Measurements from ENCODE around the gene KLHL14.

Gene KLHL14

GRCh38 chr18:32629981-32630700 is 142.7 kb downstream of the KLHL14 start:
- no peak for DNase-seq (ENCODE audit: low spot score in 2 of 2)
- Histone ChIP-seq H3K4me1 (no peaks in the 10 kb centered on the region), H3K9me3 (no peaks in the 10 kb centered on the region), H3K36me3 (replicated peaks) (no peaks in the 10 kb centered on the region), H3K4me3 (no peak overlapping the region), H3K27me3 (ENCODE audit: low read depth) (no peaks in the 10 kb centered on the region)
- in situ Hi-C loops (cut with MboI; ENCODE audit: low sequenced_read_pairs) = no loop called here

DNA sequence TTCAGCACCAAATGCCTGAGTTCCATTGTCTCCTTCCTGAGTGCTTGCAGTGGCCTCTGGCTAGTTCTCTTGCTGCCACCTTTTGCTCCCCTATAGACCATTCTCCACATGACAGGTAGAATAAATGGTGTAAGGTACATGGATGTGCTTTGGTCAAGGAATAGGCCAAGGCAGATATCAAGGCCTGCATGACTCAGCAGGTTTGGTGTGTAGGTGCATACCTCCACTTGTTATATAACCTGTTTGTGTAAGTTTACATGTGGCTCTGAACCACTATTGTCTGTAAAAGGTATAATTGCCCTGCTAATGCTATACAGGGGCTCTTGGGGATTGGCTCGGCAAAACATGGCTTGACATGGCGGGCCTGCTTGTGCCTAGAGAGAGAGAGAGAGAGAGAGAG is 143.5 kb downstream of the KLHL14 start:
- in situ Hi-C loops (cut with MboI; ENCODE audit: low sequenced_read_pairs) = no loop called here
- H3K36me3 ChIP-seq (replicated peaks) = no peaks in the 10 kb centered on the region
- H3K4me3 ChIP-seq = no peak overlapping the region
- H3K4me1 ChIP-seq = no peaks in the 10 kb centered on the region
- DNase-seq (ENCODE audit: low spot score in 2 of 2) = no peak
- no peaks in the 10 kb centered on the region for H3K27me3 ChIP-seq (ENCODE audit: low read depth)
- no peaks in the 10 kb centered on the region for H3K9me3 ChIP-seq

DNA sequence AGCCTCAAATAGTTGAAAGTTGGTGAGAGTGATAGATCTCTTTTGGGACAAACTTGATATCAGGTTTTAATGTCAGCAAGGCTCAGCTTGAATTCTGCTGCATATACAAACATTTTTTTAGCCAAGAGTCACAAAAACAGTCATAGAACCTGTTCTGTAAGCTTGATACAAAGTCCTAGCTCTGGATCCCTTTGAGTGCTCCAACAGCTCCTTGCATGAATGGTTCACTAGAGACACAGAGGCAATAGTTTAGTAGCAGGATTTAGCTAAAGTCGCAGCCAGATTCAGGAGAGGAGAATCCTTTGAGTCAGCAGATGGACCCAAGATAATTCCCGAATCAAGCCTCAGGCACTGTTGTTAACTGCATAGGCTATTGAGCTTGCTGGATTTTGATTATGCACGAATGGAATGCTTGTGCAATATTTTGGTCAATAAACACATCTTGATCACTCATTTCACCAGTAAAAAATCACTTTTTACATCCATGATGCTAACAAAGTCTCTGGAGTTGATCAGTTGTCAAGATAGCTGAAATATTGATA is 148.6 kb downstream of the KLHL14 start:
- no peaks in the 10 kb centered on the region for H3K36me3 ChIP-seq (replicated peaks)
- DNase-seq (ENCODE audit: low spot score in 2 of 2) = no peak
- no peak overlapping the region for H3K4me3 ChIP-seq
- H3K9me3 ChIP-seq = no peaks in the 10 kb centered on the region
- 0 out of 2 replicates have a peak, but pooled peaks cover 4% of the 10 kb centered on the region for H3K27me3 ChIP-seq (ENCODE audit: low read depth)
- no peaks in the 10 kb centered on the region for H3K4me1 ChIP-seq
- in situ Hi-C loops (cut with MboI; ENCODE audit: low sequenced_read_pairs) = no loop called here

DNA sequence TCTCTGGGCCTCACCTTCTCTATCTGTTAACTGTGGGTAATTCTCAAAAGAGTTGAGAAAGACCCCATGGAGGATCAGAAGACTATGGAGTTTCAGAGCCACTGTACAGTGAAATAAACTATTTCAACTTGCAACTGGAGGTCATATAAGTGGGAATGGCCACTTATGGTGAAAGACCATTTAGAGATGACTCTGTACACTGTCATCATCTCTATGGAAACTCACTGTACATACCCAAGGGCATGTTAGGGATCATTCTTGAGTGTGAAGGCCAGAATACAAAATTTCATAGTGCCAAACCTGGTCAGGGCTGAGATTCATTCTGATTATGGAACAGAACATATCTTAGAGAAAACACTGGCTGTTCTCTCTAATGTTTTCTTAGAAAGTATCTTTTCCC is 149.3 kb downstream of the KLHL14 start:
- H3K27me3 ChIP-seq (ENCODE audit: low read depth) = 0 out of 2 replicates have a peak, but pooled peaks cover 4% of the 10 kb centered on the region
- no peaks in the 10 kb centered on the region for H3K36me3 ChIP-seq (replicated peaks)
- H3K4me3 ChIP-seq = no peak overlapping the region
- H3K4me1 ChIP-seq = no peaks in the 10 kb centered on the region
- DNase-seq (ENCODE audit: low spot score in 2 of 2) = no peak
- in situ Hi-C loops (cut with MboI; ENCODE audit: low sequenced_read_pairs) = no loop called here
- no peaks in the 10 kb centered on the region for H3K9me3 ChIP-seq

All from HAP-1 (cell line).